Neural progenitor cell (in vitro differentiated cells): Measurements from ENCODE around the gene TMEM43. TPM values are rescaled to one million over a fixed set of nuclear protein-coding genes. Genes with fewer than 3 reads are reported as not detected.

ENCODE experiments used
- DNase-seq: peaks from one replicate; pipeline ENCODE4 v3.0.0-alpha.2; 2016; ENCODE audit warnings: low spot score
- H2AFZ ChIP-seq: fragments of 200-600 bp; sonication (generic); replicated peaks from 2 replicates; pipeline ENCODE4 v1.6.1; 2016; ENCODE audit warnings: antibody characterized with exemption
- H3F3A ChIP-seq: fragments of 200-600 bp; sonication (generic); 2 replicates; pipeline ENCODE4 v1.6.1; 2016; ENCODE audit warnings: antibody characterized with exemption, low read depth
- H3K27ac ChIP-seq: fragments of 200-600 bp; sonication (generic); 2 replicates; pipeline ENCODE4 v1.5.1; 2016; ENCODE audit warnings: mild to moderate bottlenecking
- H3K27me3 ChIP-seq: fragments of 200-600 bp; sonication (generic); 2 replicates; pipeline ENCODE4 v1.6.1; 2016; ENCODE audit warnings: mild to moderate bottlenecking, moderate library complexity
- H3K36me3 ChIP-seq: fragments of 200-600 bp; sonication (generic); 2 replicates; pipeline ENCODE4 v1.5.1; 2016
- H3K4me1 ChIP-seq: fragments of 200-600 bp; sonication (generic); 2 replicates; pipeline ENCODE4 v1.6.1; 2016; ENCODE audit warnings: mixed run types
- H3K4me2 ChIP-seq: fragments of 200-600 bp; sonication (generic); 2 replicates; pipeline ENCODE4 v1.6.1; 2016
- H3K4me3 ChIP-seq: fragments of 200-600 bp; sonication (generic); 2 replicates; pipeline ENCODE4 v1.5.1; 2016
- H3K79me2 ChIP-seq: fragments of 200-600 bp; sonication (generic); 2 replicates; pipeline ENCODE4 v1.6.1; 2016; ENCODE audit warnings: low read depth
- H3K9ac ChIP-seq: fragments of 200-600 bp; sonication (generic); 2 replicates; pipeline ENCODE4 v1.6.1; 2016
- H3K9me3 ChIP-seq: fragments of 200-600 bp; sonication (generic); 2 replicates; pipeline ENCODE4 v1.5.1; 2016; ENCODE audit warnings: low read depth
- H4K20me1 ChIP-seq: fragments of 200-600 bp; sonication (generic); 2 replicates; pipeline ENCODE4 v1.6.1; 2016; ENCODE audit warnings: low read depth
- H3K27ac Mint-ChIP-seq: 3 replicates; pipeline ENCODE4 v1.8.0; 2021; ENCODE audit warnings: mixed read lengths
- H3K27me3 Mint-ChIP-seq: 2 replicates; pipeline ENCODE4 v1.8.0; 2022; ENCODE audit warnings: low read depth, mild to moderate bottlenecking, inconsistent platforms, moderate library complexity, mixed read lengths; ENCODE audit not compliant: insufficient read depth
- H3K36me3 Mint-ChIP-seq: 3 replicates; pipeline ENCODE4 v1.8.0; 2021; ENCODE audit warnings: mixed read lengths
- H3K4me1 Mint-ChIP-seq: 3 replicates; pipeline ENCODE4 v1.8.0; 2021; ENCODE audit warnings: mixed read lengths
- H3K4me3 Mint-ChIP-seq: 3 replicates; pipeline ENCODE4 v1.8.0; 2021; ENCODE audit warnings: mild to moderate bottlenecking, moderate library complexity, mixed read lengths
- H3K9me3 Mint-ChIP-seq: 3 replicates; pipeline ENCODE4 v1.8.0; 2020; ENCODE audit warnings: mixed read lengths
- CTCF ChIP-seq: fragments of 200-600 bp; sonication (generic); IDR thresholded peaks from 2 replicates; pipeline ENCODE4 v1.5.1; 2017; ENCODE audit warnings: antibody characterized with exemption, mild to moderate bottlenecking
- EZH2 ChIP-seq: fragments of 200-600 bp; sonication (generic); IDR thresholded peaks from 2 replicates; pipeline ENCODE4 v1.6.1; 2017; ENCODE audit warnings: antibody characterized with exemption, mild to moderate bottlenecking, moderate library complexity
- EZH2phosphoT487 ChIP-seq: fragments of 200-600 bp; sonication (generic); IDR thresholded peaks from 2 replicates; pipeline ENCODE4 v1.6.1; 2017; ENCODE audit warnings: antibody characterized with exemption
- total RNA-seq: library from RNA; depleted of rRNA; stranded (reverse); fragments of >200 nt; gene quantifications from 2 replicates; pipeline ENCODE4 v1.2.3, GENCODE V29; 2015; ENCODE audit warnings: low replicate concordance

Gene TMEM43
- total RNA-seq, 1 donor from 2014 or later: 19.7 TPM

GRCh38 chr3:14151471-14152083 lies 26.7 kb downstream of the TMEM43 start:
- no peaks in the 10 kb centered on the region for H3K4me1 ChIP-seq
- no peaks in the 10 kb centered on the region for H3K27me3 ChIP-seq
- H3K4me3 ChIP-seq: no peak overlapping the region
- H3K79me2 ChIP-seq: no peaks in the 10 kb centered on the region
- no peak for DNase-seq
- no peak overlapping the region for H3K4me3 Mint-ChIP-seq
- TF ChIP-seq EZH2phosphoT487: no peak
- TF ChIP-seq CTCF: no peak
- TF ChIP-seq EZH2: no peak
- no peaks in the 10 kb centered on the region for H3K36me3 ChIP-seq
- peaks cover 4% of the 10 kb centered on the region for H4K20me1 ChIP-seq
- peaks cover 4% of the 10 kb centered on the region for H3K27me3 Mint-ChIP-seq
- no peaks in the 10 kb centered on the region for H3F3A ChIP-seq
- H3K9ac ChIP-seq: no peak overlapping the region
- H3K4me1 Mint-ChIP-seq: no peaks in the 10 kb centered on the region
- H3K9me3 ChIP-seq: no peaks in the 10 kb centered on the region
- no peak overlapping the region for H3K27ac Mint-ChIP-seq
- H2AFZ ChIP-seq: no peak overlapping the region
- no peak overlapping the region for H3K4me2 ChIP-seq
- peaks cover 31% of the 10 kb centered on the region for H3K36me3 Mint-ChIP-seq
- H3K27ac ChIP-seq: no peak overlapping the region
- H3K9me3 Mint-ChIP-seq: no peaks in the 10 kb centered on the region

GRCh38 chr3:14152233-14152962 lies 27.5 kb downstream of the TMEM43 start:
- Histone ChIP-seq H2AFZ (no peak overlapping the region), H3K9me3 (no peaks in the 10 kb centered on the region), H3K36me3 (no peaks in the 10 kb centered on the region), H3K79me2 (no peaks in the 10 kb centered on the region), H3F3A (no peaks in the 10 kb centered on the region), H4K20me1 (peaks cover 4% of the 10 kb centered on the region), H3K9ac (no peak overlapping the region), H3K4me1 (no peaks in the 10 kb centered on the region), H3K27ac (no peak overlapping the region), H3K4me3 (no peak overlapping the region), H3K27me3 (no peaks in the 10 kb centered on the region), H3K4me2 (no peak overlapping the region)
- H3K36me3 Mint-ChIP-seq: peaks cover 31% of the 10 kb centered on the region
- no peak for TF ChIP-seq EZH2
- peak; percentile 25 for TF ChIP-seq CTCF
- no peak for TF ChIP-seq EZH2phosphoT487
- no peaks in the 10 kb centered on the region for H3K4me1 Mint-ChIP-seq
- H3K9me3 Mint-ChIP-seq: no peaks in the 10 kb centered on the region
- DNase-seq: peak; percentile 15
- peaks cover 4% of the 10 kb centered on the region for H3K27me3 Mint-ChIP-seq
- no peak overlapping the region for H3K4me3 Mint-ChIP-seq
- no peak overlapping the region for H3K27ac Mint-ChIP-seq

DNA sequence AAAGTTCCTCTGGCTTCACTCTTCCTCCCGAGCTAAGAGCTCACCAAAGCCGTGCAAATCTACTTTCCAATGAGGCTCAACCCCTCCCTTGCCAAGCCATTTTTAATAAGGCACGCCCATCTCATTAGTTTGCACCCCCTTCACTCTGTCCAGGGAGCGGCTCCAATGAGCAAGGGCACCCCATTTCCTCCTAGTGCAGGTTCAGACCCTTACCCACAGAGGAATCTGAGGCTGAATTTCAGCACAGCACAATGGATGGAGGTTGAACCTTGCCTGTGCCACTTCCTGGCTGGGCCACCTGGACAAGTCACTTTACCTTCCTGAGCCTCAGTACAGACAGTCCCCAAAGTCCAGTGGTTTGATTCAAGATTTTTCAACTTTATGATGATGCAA lies 28.1 kb downstream of the TMEM43 start:
- no peaks in the 10 kb centered on the region for H3K4me1 Mint-ChIP-seq
- H3K27ac Mint-ChIP-seq: no peak overlapping the region
- no peak overlapping the region for H3K4me3 Mint-ChIP-seq

More for the DNA sequence above, 28.1 kb downstream of the TMEM43 start:
- peaks cover 32% of the 10 kb centered on the region for H3K36me3 Mint-ChIP-seq
- no peaks in the 10 kb centered on the region for H3F3A ChIP-seq
- no peak overlapping the region for H2AFZ ChIP-seq
- DNase-seq: no peak
- TF ChIP-seq EZH2phosphoT487: no peak
- TF ChIP-seq EZH2: no peak
- no peak for TF ChIP-seq CTCF
- H3K9me3 ChIP-seq: no peaks in the 10 kb centered on the region
- peaks cover 4% of the 10 kb centered on the region for H4K20me1 ChIP-seq
- no peak overlapping the region for H3K4me3 ChIP-seq
- no peaks in the 10 kb centered on the region for H3K36me3 ChIP-seq
- H3K79me2 ChIP-seq: no peaks in the 10 kb centered on the region
- H3K4me2 ChIP-seq: no peak overlapping the region
- peaks cover 4% of the 10 kb centered on the region for H3K27me3 Mint-ChIP-seq
- H3K27ac ChIP-seq: no peak overlapping the region
- no peak overlapping the region for H3K9ac ChIP-seq
- H3K9me3 Mint-ChIP-seq: no peaks in the 10 kb centered on the region
- no peaks in the 10 kb centered on the region for H3K27me3 ChIP-seq
- H3K4me1 ChIP-seq: no peaks in the 10 kb centered on the region
